Esophagus squamous epithelium (tissue), 4 donors: Measurements from ENCODE around the gene CDC42BPB.

ENCODE experiments used
- CTCF ChIP-seq, 6 experiments: fragments of 450-650 bp in 4 of 6; fragments of 200-600 bp in 2 of 6; sonication (generic) in 2 of 6; IDR thresholded peaks; one replicate each; pipeline ENCODE4 v1.5.1; 2016 to 2019; ENCODE audit warnings: antibody characterized with exemption in 6 of 6, mild to moderate bottlenecking in 4 of 6, moderate library complexity in 4 of 6
- POLR2A ChIP-seq, 4 donors: fragments of 450-650 bp; IDR thresholded peaks; one replicate each; pipeline ENCODE4 v1.6.1; 2017; ENCODE audit warnings: antibody characterized with exemption in 4 of 4, mild to moderate bottlenecking in 4 of 4, moderate library complexity in 3 of 4

DNA sequence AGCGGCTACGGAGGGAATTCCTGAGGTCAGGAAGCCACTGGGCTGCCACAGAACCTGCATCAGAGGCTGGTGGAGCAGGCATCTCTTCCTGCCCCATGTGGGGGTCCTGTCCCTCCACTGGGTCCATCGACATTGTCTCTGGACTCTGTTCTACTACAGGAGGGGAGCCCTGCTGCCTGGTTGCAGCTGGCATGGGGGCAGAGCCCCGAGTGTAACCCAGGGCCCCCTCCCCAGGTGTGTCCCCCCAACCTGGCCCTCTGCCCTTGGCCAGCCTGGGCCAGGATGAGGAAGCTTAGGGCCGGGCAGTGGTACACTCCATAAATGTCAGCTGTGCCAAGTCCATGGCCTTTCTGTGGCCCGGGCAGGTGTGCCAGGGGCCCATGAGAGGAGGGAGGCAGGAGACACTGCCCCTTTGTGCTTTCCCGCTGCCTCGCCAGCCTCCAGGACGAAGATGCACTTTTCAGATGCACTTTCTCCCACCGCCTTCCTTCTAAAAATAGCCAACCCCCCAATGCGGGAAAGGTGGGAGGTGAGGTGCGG lies 33.2 kb upstream of the CDC42BPB start:
- TF ChIP-seq CTCF (IDR thresholded peaks at IDR 0.05) = no peak
- no peak for TF ChIP-seq POLR2A (IDR thresholded peaks at IDR 0.05)
